Activated naive CD4-positive, alpha-beta T cell treated with anti-CD3 and anti-CD28 coated beads, Interleukin-2, amount 10 ng/mL, durations not matched to agents 7 days and 5 days (primary cell): ENCODE measurements around the gene ODC1.
"Not testable (repeated sequence)": the region's sequence is repeated elsewhere in the genome, so short reads cannot be mapped to it uniquely, and the experiment has no call there.

ENCODE experiments used
- CTCF ChIA-PET: fragments of 350-600 bp; sonication (Branson Sonifier 250); formaldehyde crosslinking; loops from one replicate; lab custom pipeline; 2021; ENCODE audit warnings: antibody characterized with exemption; lab: Charles Lee
- DNase-seq: peaks from one replicate; pipeline ENCODE4 v3.0.0-alpha.2; 2020
- H3K27ac Mint-ChIP-seq: one replicate; pipeline ENCODE4 v1.8.0; 2021; ENCODE audit warnings: mild to moderate bottlenecking, moderate library complexity, mixed read lengths
- H3K27me3 Mint-ChIP-seq: one replicate; pipeline ENCODE4 v1.8.0; 2021; ENCODE audit warnings: mild to moderate bottlenecking, mixed read lengths
- H3K36me3 Mint-ChIP-seq: one replicate; pipeline ENCODE4 v1.8.0; 2021; ENCODE audit warnings: mixed read lengths
- H3K4me1 Mint-ChIP-seq: one replicate; pipeline ENCODE4 v1.8.0; 2021; ENCODE audit warnings: mixed read lengths
- H3K4me3 Mint-ChIP-seq: one replicate; pipeline ENCODE4 v1.8.0; 2021; ENCODE audit warnings: mild to moderate bottlenecking, moderate library complexity, mixed read lengths
- H3K9me3 Mint-ChIP-seq: one replicate; pipeline ENCODE4 v1.8.0; 2021; ENCODE audit warnings: mixed read lengths

ODC1 gene

GRCh38 chr2:10471955-10472354 lies 23.8 kb upstream of the ODC1 start:
- Mint-ChIP-seq H3K27ac (no peak overlapping the region), H3K27me3 (peaks cover 45% of the 10 kb centered on the region), H3K9me3 (no peaks in the 10 kb centered on the region), H3K36me3 (no peaks in the 10 kb centered on the region), H3K4me3 (no peak overlapping the region), H3K4me1 (peaks cover 2% of the 10 kb centered on the region)
- no peak for DNase-seq
- CTCF ChIA-PET: no interaction called here

DNA sequence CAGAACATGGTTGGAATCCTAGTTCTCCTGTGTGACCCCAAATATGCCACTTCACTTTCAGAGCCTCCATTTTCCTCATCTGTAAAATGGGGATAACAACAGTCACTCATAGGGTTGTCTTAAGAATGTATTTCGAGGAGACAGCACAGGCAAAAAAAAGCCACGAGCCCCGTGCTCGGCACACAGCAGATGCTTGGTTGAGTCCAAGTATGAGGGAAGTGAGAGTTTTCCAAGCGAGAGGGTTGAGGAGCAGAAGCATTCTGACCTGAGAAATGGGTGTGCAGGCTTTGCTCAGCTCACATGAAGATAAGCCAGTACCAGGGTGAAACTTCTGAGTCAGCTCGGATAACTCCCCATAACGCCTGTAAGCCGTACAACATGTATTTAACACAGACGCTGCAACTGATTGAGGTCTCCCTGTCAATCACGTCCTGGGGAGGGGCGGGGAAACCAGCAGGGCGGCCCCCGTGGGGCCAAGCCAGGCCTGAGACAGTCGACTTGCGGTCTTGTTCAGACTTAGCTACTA lies 23.0 kb upstream of the ODC1 start:
- DNase-seq: no peak
- Mint-ChIP-seq H3K9me3 (no peaks in the 10 kb centered on the region), H3K4me3 (no peak overlapping the region), H3K4me1 (no peaks in the 10 kb centered on the region), H3K36me3 (no peaks in the 10 kb centered on the region), H3K27me3 (peaks cover 45% of the 10 kb centered on the region), H3K27ac (no peak overlapping the region)
- CTCF ChIA-PET: no interaction called here

GRCh38 chr2:10469955-10470608 lies 22.0 kb upstream of the ODC1 start:
- CTCF ChIA-PET: no interaction called here
- Mint-ChIP-seq H3K27ac (no peak overlapping the region), H3K27me3 (peaks cover 45% of the 10 kb centered on the region), H3K4me3 (no peak overlapping the region), H3K9me3 (no peaks in the 10 kb centered on the region), H3K36me3 (no peaks in the 10 kb centered on the region), H3K4me1 (no peaks in the 10 kb centered on the region)
- DNase-seq: no peak

- Mint-ChIP-seq H3K27ac (no peak overlapping the region), H3K4me1 (no peaks in the 10 kb centered on the region), H3K36me3 (no peaks in the 10 kb centered on the region), H3K4me3 (no peak overlapping the region), H3K27me3 (peaks cover 45% of the 10 kb centered on the region), H3K9me3 (no peaks in the 10 kb centered on the region)
- CTCF ChIA-PET: no interaction called here
- DNase-seq: no peak
These were observed 21.2 kb upstream of the ODC1 start for GRCh38 chr2:10469301-10469700.

GRCh38 chr2:10467401-10467800 lies 19.3 kb upstream of the ODC1 start:
- Mint-ChIP-seq H3K4me3 (no peak overlapping the region), H3K27me3 (peaks cover 31% of the 10 kb centered on the region), H3K27ac (no peak overlapping the region), H3K36me3 (no peaks in the 10 kb centered on the region), H3K4me1 (no peaks in the 10 kb centered on the region), H3K9me3 (no peaks in the 10 kb centered on the region)
- DNase-seq: no peak
- CTCF ChIA-PET: no interaction called here

GRCh38 chr2:10466801-10467200 lies 18.7 kb upstream of the ODC1 start:
- Mint-ChIP-seq H3K27ac (no peak overlapping the region), H3K9me3 (no peaks in the 10 kb centered on the region), H3K36me3 (no peaks in the 10 kb centered on the region), H3K4me3 (no peak overlapping the region), H3K4me1 (no peaks in the 10 kb centered on the region), H3K27me3 (peaks cover 31% of the 10 kb centered on the region)
- DNase-seq: no peak
- CTCF ChIA-PET: no interaction called here

GRCh38 chr2:10465910-10466309 lies 17.8 kb upstream of the ODC1 start:
- Mint-ChIP-seq H3K36me3 (no peaks in the 10 kb centered on the region), H3K27me3 (peaks cover 35% of the 10 kb centered on the region)
- CTCF ChIA-PET: no interaction called here

DNA sequence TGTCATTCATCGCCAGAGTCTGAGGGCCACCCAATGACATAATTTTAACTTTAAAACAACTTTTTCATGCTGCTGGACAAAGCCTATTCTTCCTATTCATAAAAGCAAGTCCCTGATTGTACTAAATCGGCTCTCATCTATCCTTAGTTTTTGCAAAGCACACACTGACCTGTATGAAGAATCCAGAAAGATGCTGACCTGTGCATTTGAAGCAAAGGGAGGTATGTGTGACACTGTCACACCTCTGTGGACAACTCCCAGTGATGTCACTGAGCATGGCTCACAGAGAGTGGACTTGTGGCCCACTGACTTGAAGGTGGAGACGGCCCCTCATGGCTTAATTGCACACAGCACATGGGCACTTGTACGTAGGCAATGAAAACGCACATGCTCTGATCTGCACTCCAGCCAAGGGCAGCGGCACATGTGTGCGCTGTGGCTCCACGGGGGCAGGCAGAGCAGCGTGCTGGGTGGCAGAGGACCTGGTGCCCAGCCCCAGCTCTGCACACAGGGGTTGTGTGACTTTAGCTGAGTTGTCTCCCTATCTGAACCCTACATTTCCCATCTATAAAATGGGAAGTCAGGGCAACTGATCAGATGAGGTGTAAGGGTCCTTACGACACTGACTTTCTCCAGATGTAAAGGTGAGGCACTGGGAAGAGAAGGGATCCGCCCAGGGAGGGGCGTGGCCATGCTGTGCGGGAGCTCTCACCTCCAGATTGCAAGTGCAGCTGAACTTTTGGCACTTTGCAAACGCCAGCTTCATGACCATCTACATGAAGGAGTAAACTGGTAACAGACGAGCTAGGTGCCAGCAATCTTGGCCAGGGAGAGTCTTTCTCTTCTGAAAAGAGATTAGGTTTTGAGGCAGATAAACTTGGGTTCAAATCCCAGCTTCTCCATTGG lies 14.3 kb upstream of the ODC1 start:
- DNase-seq: no peak
- H3K27me3 Mint-ChIP-seq: peaks cover 48% of the 10 kb centered on the region
- H3K9me3 Mint-ChIP-seq: no peaks in the 10 kb centered on the region
- CTCF ChIA-PET: no interaction called here
- H3K27ac Mint-ChIP-seq: no peak overlapping the region
- H3K4me3 Mint-ChIP-seq: no peak overlapping the region
- H3K4me1 Mint-ChIP-seq: peaks cover 3% of the 10 kb centered on the region
- H3K36me3 Mint-ChIP-seq: no peaks in the 10 kb centered on the region

More at GRCh38 chr2:10465910-10466309, 17.8 kb upstream of the ODC1 start:
- no peak overlapping the region for H3K4me3 Mint-ChIP-seq
- H3K9me3 Mint-ChIP-seq: no peaks in the 10 kb centered on the region
- H3K27ac Mint-ChIP-seq: no peak overlapping the region
- DNase-seq: no peak
- H3K4me1 Mint-ChIP-seq: no peaks in the 10 kb centered on the region

DNA sequence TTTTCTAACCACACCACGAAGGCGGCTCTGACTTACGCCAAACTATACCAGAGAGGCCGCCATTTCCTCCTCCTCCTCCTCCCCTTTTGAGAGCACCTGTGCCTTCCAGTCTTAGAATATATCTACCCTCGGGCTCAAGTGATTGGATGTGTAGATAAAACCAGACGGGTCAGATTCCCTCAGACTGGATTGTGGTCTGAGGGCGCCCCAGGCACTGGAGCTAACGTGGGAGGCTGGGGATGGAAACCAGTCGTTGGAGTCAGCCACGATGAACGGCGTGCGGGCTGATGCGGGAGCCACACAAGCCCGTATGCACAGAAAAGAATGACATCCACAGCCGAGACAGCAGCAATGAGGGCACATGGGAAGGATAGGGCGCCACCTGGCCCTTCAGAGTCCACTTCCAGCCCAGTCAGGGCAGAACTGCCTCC lies 12.3 kb upstream of the ODC1 start:
- H3K27me3 Mint-ChIP-seq: peaks cover 60% of the 10 kb centered on the region
- no peak overlapping the region for H3K4me3 Mint-ChIP-seq

GRCh38 chr2:10457846-10458598 lies 9.9 kb upstream of the ODC1 start:
- no peak for DNase-seq
- CTCF ChIA-PET: no interaction called here
- no peak overlapping the region for H3K4me3 Mint-ChIP-seq
- H3K4me1 Mint-ChIP-seq: peaks cover 6% of the 10 kb centered on the region
- H3K36me3 Mint-ChIP-seq: no peaks in the 10 kb centered on the region
- H3K27me3 Mint-ChIP-seq: peaks cover 65% of the 10 kb centered on the region
- no peaks in the 10 kb centered on the region for H3K9me3 Mint-ChIP-seq
- H3K27ac Mint-ChIP-seq: no peak overlapping the region

More for the DNA sequence above, 12.3 kb upstream of the ODC1 start:
- CTCF ChIA-PET: no interaction called here
- no peak for DNase-seq
- Mint-ChIP-seq H3K27ac (no peak overlapping the region), H3K9me3 (no peaks in the 10 kb centered on the region), H3K36me3 (no peaks in the 10 kb centered on the region), H3K4me1 (peaks cover 3% of the 10 kb centered on the region)

DNA sequence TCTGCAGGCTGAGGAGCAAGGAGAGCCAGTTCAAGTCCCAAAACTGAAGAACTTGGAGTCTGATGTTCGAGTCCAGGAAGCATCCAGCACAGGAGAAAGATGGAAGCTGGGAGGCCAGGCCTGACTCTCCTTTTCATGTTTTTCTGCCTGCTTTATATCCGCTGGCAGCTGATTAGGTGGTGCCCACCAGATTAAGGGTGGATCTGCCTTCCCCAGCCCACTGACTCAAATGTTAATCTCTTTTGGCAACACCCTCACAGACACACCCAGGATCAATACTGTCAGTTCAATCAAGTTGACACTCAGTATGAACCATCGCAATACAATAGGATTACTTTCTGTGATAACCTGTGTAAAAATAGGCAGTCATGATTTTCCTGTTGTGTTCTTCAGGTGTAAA lies 9.1 kb upstream of the ODC1 start:
- CTCF ChIA-PET: interaction anchor here (0.6 kb wide), 1 partner anchor 186 kb away, joined by 4 read pairs; no protein-coding TSS in a partner anchor
- not testable (repeated sequence) for H3K36me3 Mint-ChIP-seq, H3K27ac Mint-ChIP-seq, DNase-seq, H3K4me3 Mint-ChIP-seq, H3K4me1 Mint-ChIP-seq, H3K9me3 Mint-ChIP-seq
- peaks cover 58% of the 10 kb centered on the region for H3K27me3 Mint-ChIP-seq

GRCh38 chr2:10454505-10454904 lies 6.4 kb upstream of the ODC1 start:
- peaks cover 34% of the 10 kb centered on the region for H3K27me3 Mint-ChIP-seq
- no peaks in the 10 kb centered on the region for H3K36me3 Mint-ChIP-seq
- DNase-seq: no peak
- H3K9me3 Mint-ChIP-seq: no peaks in the 10 kb centered on the region
- H3K27ac Mint-ChIP-seq: no peak overlapping the region
- H3K4me3 Mint-ChIP-seq: no peak overlapping the region
- H3K4me1 Mint-ChIP-seq: peaks cover 12% of the 10 kb centered on the region
- CTCF ChIA-PET: no interaction called here

DNA sequence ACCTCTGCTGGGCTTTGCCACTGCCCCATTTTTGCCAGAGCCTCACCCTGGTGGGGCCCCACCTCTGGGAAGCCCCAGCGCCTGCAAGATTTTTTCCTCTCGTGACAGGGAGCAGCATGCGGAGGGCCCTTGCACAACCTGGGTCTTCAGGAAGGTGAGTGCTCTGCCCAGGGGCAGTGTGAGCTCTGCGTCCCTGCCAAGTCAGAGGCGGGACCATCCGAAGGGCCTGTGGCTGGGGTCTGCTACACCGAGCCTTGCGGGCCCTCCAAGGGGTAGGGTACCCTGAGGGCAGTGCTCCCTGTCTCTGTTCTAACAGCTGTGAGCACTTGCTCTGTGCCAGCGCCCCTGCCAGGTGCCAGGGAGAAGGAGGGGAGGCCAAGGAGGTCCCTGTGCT lies 5.8 kb upstream of the ODC1 start:
- no peak overlapping the region for H3K27ac Mint-ChIP-seq

More for the DNA sequence above, 5.8 kb upstream of the ODC1 start:
- peaks cover 30% of the 10 kb centered on the region for H3K27me3 Mint-ChIP-seq
- no peaks in the 10 kb centered on the region for H3K9me3 Mint-ChIP-seq
- peaks cover 17% of the 10 kb centered on the region for H3K4me1 Mint-ChIP-seq
- CTCF ChIA-PET: no interaction called here
- H3K4me3 Mint-ChIP-seq: no peak overlapping the region
- DNase-seq: no peak
- peaks cover 1% of the 10 kb centered on the region for H3K36me3 Mint-ChIP-seq
